ENCODE results near the gene AGTR1. TPM values are rescaled to one million over a fixed set of nuclear protein-coding genes. Genes with fewer than 3 reads are reported as not detected.

Gene AGTR1
- total RNA-seq (10 to 100 TPM; 27.3 to 89.2 (median 60.1) TPM), polyA plus RNA-seq (10 to 100 TPM; 20.6 to 84.0 (median 37.9) TPM)
- long read RNA-seq, donor 1, transcript AGTR1-209 (2 exons, 2,359 nt) = major isoform, 5 of 21 reads
- long read RNA-seq, donor 1, transcript AGTR1-201 (3 exons, 2,356 nt) = major isoform, 5 of 21 reads
- long read RNA-seq, donor 1, partial matches to known transcripts = 11 of 21 reads
- long read RNA-seq, donor 1, other reads (novel, unspliced or antisense) = 0 of 21 reads
- long read RNA-seq, donor 2, partial matches to known transcripts = 18 of 22 reads
- long read RNA-seq, donor 2, other reads (novel, unspliced or antisense) = 0 of 22 reads
- long read RNA-seq, donor 3, transcript AGTR1-209 (2 exons, 2,359 nt) = major isoform, 6 of 7 reads
- long read RNA-seq, donor 3, partial matches to known transcripts = 0 of 7 reads
- long read RNA-seq, donor 3, other reads (novel, unspliced or antisense) = 0 of 7 reads
- long read RNA-seq, donor 4, partial matches to known transcripts = 2 of 9 reads
- long read RNA-seq, donor 4, other reads (novel, unspliced or antisense) = 2 of 9 reads
- long read RNA-seq, donor 5, transcript AGTR1-201 (3 exons, 2,356 nt) = minor isoform, 51 of 121 reads
- long read RNA-seq, donor 5, transcript AGTR1-209 (2 exons, 2,359 nt) = major isoform, 60 of 121 reads
- long read RNA-seq, donor 5, partial matches to known transcripts = 1 of 121 reads
- long read RNA-seq, donor 5, other reads (novel, unspliced or antisense) = 8 of 121 reads
- long read RNA-seq, donor 6, partial matches to known transcripts = 0 of 5 reads
- long read RNA-seq, donor 6, other reads (novel, unspliced or antisense) = 2 of 5 reads
- long read RNA-seq, donor 7, partial matches to known transcripts = 0 of 4 reads
- long read RNA-seq, donor 7, other reads (novel, unspliced or antisense) = 0 of 4 reads
- long read RNA-seq, donor 8, transcript AGTR1-201 (3 exons, 2,356 nt) = minor isoform, 6 of 27 reads
- long read RNA-seq, donor 8, transcript AGTR1-209 (2 exons, 2,359 nt) = major isoform, 12 of 27 reads
- long read RNA-seq, donor 8, partial matches to known transcripts = 9 of 27 reads
- long read RNA-seq, donor 8, other reads (novel, unspliced or antisense) = 0 of 27 reads
- long read RNA-seq, donor 9, transcript AGTR1-209 (2 exons, 2,359 nt) = major isoform, 10 of 32 reads
- long read RNA-seq, donor 9, transcript AGTR1-201 (3 exons, 2,356 nt) = minor isoform, 8 of 32 reads
- long read RNA-seq, donor 9, partial matches to known transcripts = 14 of 32 reads
- long read RNA-seq, donor 9, other reads (novel, unspliced or antisense) = 0 of 32 reads
- long read RNA-seq, donor 10, transcript AGTR1-209 (2 exons, 2,359 nt) = major isoform, 6 of 7 reads
- long read RNA-seq, donor 10, partial matches to known transcripts = 0 of 7 reads
- long read RNA-seq, donor 10, other reads (novel, unspliced or antisense) = 0 of 7 reads

- Histone ChIP-seq H3K9me3 (replicated peaks in 1 of 3) (no peaks in the 10 kb centered on the region), H3K4me3 (peak within 1 kb of the TSS in 3 of 4 donors; percentile 49 to 90 (median 69)), H3K27ac (peak within 1 kb of the TSS in 4 of 5 donors; percentile 21 to 86 (median 67)), H3K4me1 (replicated peaks in 1 of 2) (peaks cover 5 to 7% of the 10 kb centered on the region in 2 donors), H3K36me3 (replicated peaks in 1 of 2) (no peaks in the 10 kb centered on the region), H3K27me3 (no peaks in the 10 kb centered on the region)
- peak; percentile 80 to 92 (median 86) for DNase-seq
- intact Hi-C loops (cut with DNase I) = no loop called here
- TF ChIP-seq CTCF (IDR thresholded peaks at IDR 0.05) = no peak
- peak; percentile 86 to 90 for TF ChIP-seq POLR2A (IDR thresholded peaks at IDR 0.05)
- WGBS, 4 donors = 1 to 2% (median 1%) methylated on average over 12 to 61 of the region's 61 CpGs
Observed at GRCh38 chr3:148697306-148698189, at the start of gene AGTR1. AGTR1 (plus strand) TSS chr3:148697903; CDS start chr3:148741036, 43,133 bp downstream.

GRCh38 chr3:148648685-148649352 lies 48.9 kb upstream of the AGTR1 start:
- no peak for TF ChIP-seq POLR2A (IDR thresholded peaks at IDR 0.05)
- TF ChIP-seq CTCF (IDR thresholded peaks at IDR 0.05) = no peak
- peak overlapping the region in 2 of 5 donors; percentile 31 to 32 for H3K27ac ChIP-seq
- intact Hi-C loops (cut with DNase I) = no loop called here
- DNase-seq = no peak
- H3K4me1 ChIP-seq (replicated peaks in 1 of 2) = peaks cover 7 to 16% of the 10 kb centered on the region in 2 donors
- 35 to 41% (median 37%) methylated on average over 3 of the region's 3 CpGs for WGBS, 4 donors
- H3K27me3 ChIP-seq = no peaks in the 10 kb centered on the region
- H3K9me3 ChIP-seq (replicated peaks in 1 of 3) = no peaks in the 10 kb centered on the region
- H3K4me3 ChIP-seq = peak overlapping the region in 1 of 4 donors; percentile 12
- H3K36me3 ChIP-seq (replicated peaks in 1 of 2) = no peaks in the 10 kb centered on the region

- Histone ChIP-seq H3K4me1 (replicated peaks in 1 of 2) (peaks cover 7 to 16% of the 10 kb centered on the region in 2 donors), H3K27me3 (no peaks in the 10 kb centered on the region), H3K9me3 (replicated peaks in 1 of 3) (no peaks in the 10 kb centered on the region), H3K36me3 (replicated peaks in 1 of 2) (no peaks in the 10 kb centered on the region), H3K27ac (no peak overlapping the region), H3K4me3 (no peak overlapping the region)
- 77 to 94% (median 82%) methylated on average over 6 of the region's 6 CpGs for WGBS, 4 donors
- no peak for TF ChIP-seq CTCF (IDR thresholded peaks at IDR 0.05)
- TF ChIP-seq POLR2A (IDR thresholded peaks at IDR 0.05) = no peak
- intact Hi-C loops (cut with DNase I) = loop anchor here in 1 of 2 donors (2.0 kb wide), 1 partner anchor 21 kb away; no protein-coding TSS in a partner anchor
- DNase-seq = no peak
Observed at GRCh38 chr3:148651549-148651948, 46.2 kb upstream of the AGTR1 start.
